H9 (cell line): ENCODE data around the gene VLDLR. TPM values are rescaled to one million over a fixed set of nuclear protein-coding genes. Genes with fewer than 3 reads are reported as not detected.

ENCODE experiments used
- DNase-seq: peaks from one replicate; pipeline ENCODE4 v3.0.0-alpha.2; 2017
- H2AFZ ChIP-seq: one replicate; pipeline ENCODE4 v1.6.1; 2013; ENCODE audit warnings: mild to moderate bottlenecking, low read length, control low read depth, moderate library complexity
- H2AK5ac ChIP-seq: 2 replicates; pipeline ENCODE4 v1.6.1; 2013; ENCODE audit warnings: low read length, control low read depth, mixed read lengths; ENCODE audit not compliant: insufficient read length
- H2BK120ac ChIP-seq: one replicate; pipeline ENCODE4 v1.6.1; 2013; ENCODE audit warnings: low read depth, mild to moderate bottlenecking, low read length, control low read depth, inconsistent platforms; ENCODE audit not compliant: poor library complexity, severe bottlenecking
- H2BK12ac ChIP-seq: 2 replicates; pipeline ENCODE4 v1.6.1; 2013; ENCODE audit warnings: low read length, control low read depth, mixed read lengths, low read depth; ENCODE audit not compliant: insufficient read length
- H2BK15ac ChIP-seq: 2 replicates; pipeline ENCODE4 v1.6.1; 2013; ENCODE audit warnings: low read depth, low read length, control low read depth
- H2BK20ac ChIP-seq: one replicate; pipeline ENCODE4 v1.6.1; 2013; ENCODE audit warnings: low read depth, mild to moderate bottlenecking, low read length, control low read depth, inconsistent platforms; ENCODE audit not compliant: poor library complexity, severe bottlenecking
- H2BK5ac ChIP-seq: 2 replicates; pipeline ENCODE4 v1.6.1; 2013; ENCODE audit warnings: low read length, control low read depth, mixed read lengths; ENCODE audit not compliant: insufficient read length
- H3K14ac ChIP-seq: 2 replicates; pipeline ENCODE4 v1.6.1; 2013; ENCODE audit warnings: low read length, control low read depth; ENCODE audit not compliant: insufficient read depth
- H3K18ac ChIP-seq: 2 replicates; pipeline ENCODE4 v1.6.1; 2013; ENCODE audit warnings: low read depth, mild to moderate bottlenecking, mixed read lengths, low read length, control low read depth; ENCODE audit not compliant: insufficient read length
- H3K23ac ChIP-seq: 2 replicates; pipeline ENCODE4 v1.6.1; 2013; ENCODE audit warnings: low read length, control low read depth, mixed read lengths, low read depth; ENCODE audit not compliant: insufficient read length
- H3K23me2 ChIP-seq: 2 replicates; pipeline ENCODE4 v1.6.1; 2013; ENCODE audit warnings: low read depth, mild to moderate bottlenecking, mixed read lengths, low read length, control low read depth; ENCODE audit not compliant: insufficient read length, poor library complexity, severe bottlenecking
- H3K27ac ChIP-seq: 2 replicates; pipeline ENCODE4 v1.5.1; 2013; ENCODE audit warnings: low read length, control low read depth, mixed read lengths, low read depth; ENCODE audit not compliant: insufficient read length
- H3K27me3 ChIP-seq: 2 replicates; pipeline ENCODE4 v1.6.1; 2013; ENCODE audit warnings: low read length, control low read depth, inconsistent platforms; ENCODE audit not compliant: insufficient read depth
- H3K4ac ChIP-seq: 2 replicates; pipeline ENCODE4 v1.6.1; 2013; ENCODE audit warnings: low read depth, mild to moderate bottlenecking, control low read depth, inconsistent platforms, low read length, moderate library complexity
- H3K4me1 ChIP-seq: 2 replicates; pipeline ENCODE4 v1.6.1; 2013; ENCODE audit warnings: low read length, control low read depth, inconsistent platforms; ENCODE audit not compliant: insufficient read depth
- H3K4me2 ChIP-seq: 2 replicates; pipeline ENCODE4 v1.6.1; 2013; ENCODE audit warnings: low read length, control low read depth, mixed read lengths; ENCODE audit not compliant: insufficient read length, insufficient read depth
- H3K56ac ChIP-seq: 2 replicates; pipeline ENCODE4 v1.6.1; 2013; ENCODE audit warnings: low read depth, mild to moderate bottlenecking, mixed read lengths, low read length, control low read depth; ENCODE audit not compliant: insufficient read length
- H3K79me1 ChIP-seq: 2 replicates; pipeline ENCODE4 v1.6.1; 2013; ENCODE audit warnings: low read depth, mild to moderate bottlenecking, moderate library complexity, low read length, control low read depth, inconsistent platforms; ENCODE audit not compliant: insufficient read depth, poor library complexity, severe bottlenecking
- H3K79me2 ChIP-seq: 2 replicates; pipeline ENCODE4 v1.6.1; 2013; ENCODE audit warnings: low read length, control low read depth, inconsistent platforms; ENCODE audit not compliant: insufficient read depth
- H3K9ac ChIP-seq: 2 replicates; pipeline ENCODE4 v1.6.1; 2013; ENCODE audit warnings: low read length, control low read depth, mixed read lengths; ENCODE audit not compliant: insufficient read length; ENCODE audit errors: extremely low read depth
- H3K9me3 ChIP-seq: one replicate; pipeline ENCODE4 v1.6.1; 2013; ENCODE audit warnings: low read depth, low read length, inconsistent platforms; ENCODE audit not compliant: control insufficient read depth
- H3T11ph ChIP-seq: one replicate; pipeline ENCODE4 v1.6.1; 2013; ENCODE audit warnings: mild to moderate bottlenecking, low read length, control low read depth, inconsistent platforms
- H4K20me1 ChIP-seq: one replicate; pipeline ENCODE4 v1.6.1; 2013; ENCODE audit not compliant: control insufficient read depth, insufficient read length, insufficient read depth
- H4K5ac ChIP-seq: 2 replicates; pipeline ENCODE4 v1.6.1; 2013; ENCODE audit warnings: low read depth, mild to moderate bottlenecking, mixed read lengths, low read length, control low read depth; ENCODE audit not compliant: insufficient read length
- H4K8ac ChIP-seq: replicated peaks from 2 replicates; pipeline ENCODE4 v1.6.1; 2013; ENCODE audit warnings: low read length, control low read depth, mixed read lengths, low read depth; ENCODE audit not compliant: insufficient read length
- H4K91ac ChIP-seq: 2 replicates; pipeline ENCODE4 v1.6.1; 2013; ENCODE audit warnings: low read depth, mild to moderate bottlenecking, moderate library complexity, mixed read lengths, low read length, control low read depth; ENCODE audit not compliant: insufficient read length
- H3K27ac Mint-ChIP-seq, 3 experiments: 2 replicates in 2 of 3; 3 replicates in 1 of 3; pipeline ENCODE4 v1.8.0; 2020 to 2021; ENCODE audit warnings: mixed read lengths in 3 of 3, mild to moderate bottlenecking in 1 of 3, moderate library complexity in 1 of 3
- H3K27me3 Mint-ChIP-seq: 2 replicates; pipeline ENCODE4 v1.8.0; 2021; ENCODE audit warnings: low read depth, mild to moderate bottlenecking, moderate library complexity, mixed read lengths
- H3K36me3 Mint-ChIP-seq, 3 experiments: 2 replicates in 2 of 3; 3 replicates in 1 of 3; pipeline ENCODE4 v1.8.0; 2020 to 2021; ENCODE audit warnings: low read depth in 3 of 3, mixed read lengths in 3 of 3; ENCODE audit not compliant: insufficient read depth in 1 of 3
- H3K4me1 Mint-ChIP-seq, 2 experiments: 2 replicates each; pipeline ENCODE4 v1.8.0; 2020; ENCODE audit warnings: mixed read lengths in 2 of 2
- H3K4me3 Mint-ChIP-seq, 2 experiments: 2 replicates in 1 of 2; 3 replicates in 1 of 2; pipeline ENCODE4 v1.8.0; 2020 to 2021; ENCODE audit warnings: mild to moderate bottlenecking in 2 of 2, mixed read lengths in 2 of 2, moderate library complexity in 1 of 2
- H3K9me3 Mint-ChIP-seq, 2 experiments: 2 replicates in 1 of 2; 3 replicates in 1 of 2; pipeline ENCODE4 v1.8.0; 2020; ENCODE audit warnings: mild to moderate bottlenecking in 2 of 2, mixed read lengths in 2 of 2, moderate library complexity in 1 of 2
- WGBS: extraction: QIAGEN DNeasy Blood & Tissue Kit; methylation state at CpG from one replicate; pipeline ENCODE4 v1.1.7; 2013; ENCODE audit warnings: missing lambda C conversion rate, low lambda C conversion rate, mixed read lengths; ENCODE audit not compliant: insufficient read length; ENCODE audit errors: extremely low coverage; 5-methylcytosine and 5-hydroxymethylcytosine counted together
- total RNA-seq: library from RNA; stranded (reverse); gene quantifications from 2 replicates; pipeline ENCODE4 v1.2.1, GENCODE V29; 2021
- TF ChIP-seq, protein P1 (sequence below): fragments of 200-600 bp; sonication (generic); conservative IDR thresholded peaks from 3 replicates; pipeline ENCODE4 v1.8.0; 2021; ENCODE audit warnings: antibody characterized with exemption, mild to moderate bottlenecking

VLDLR gene
- total RNA-seq, 1 experiment from 2014 or later = 19.1 TPM

DNA sequence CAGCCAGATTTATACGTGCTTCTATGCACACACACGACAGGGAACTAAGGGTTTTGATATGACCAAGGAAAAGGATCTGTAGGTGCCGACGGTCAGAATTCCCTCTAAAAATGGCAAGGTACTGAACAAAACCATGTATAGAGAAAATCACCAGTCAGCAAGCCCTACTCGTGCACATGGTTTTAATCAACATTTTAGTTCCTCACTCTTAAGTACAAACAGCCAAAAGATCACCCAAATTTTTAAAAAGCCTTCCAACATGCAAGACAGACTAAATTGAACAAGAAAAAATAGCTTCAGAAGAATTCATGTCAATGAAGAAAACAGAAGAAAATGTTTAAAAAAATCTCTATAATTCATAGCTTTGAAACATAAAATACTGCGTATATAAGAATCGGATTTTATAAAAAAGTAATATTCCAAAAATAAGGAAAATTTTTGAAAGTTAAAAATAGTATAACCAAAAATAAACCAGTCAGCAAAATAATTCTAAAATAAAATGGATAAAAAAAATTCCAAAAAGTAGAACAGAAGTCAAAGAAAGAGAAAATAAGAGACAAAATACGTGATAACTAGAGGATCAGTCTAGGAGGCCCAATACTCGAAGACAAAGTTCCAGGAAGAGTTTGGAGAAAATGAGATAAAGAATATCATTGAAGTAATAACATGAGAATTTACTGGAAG, 52.7 kb downstream of the VLDLR start:
- no peak overlapping the region for H3K27ac ChIP-seq
- Mint-ChIP-seq H3K27me3 (no peaks in the 10 kb centered on the region; the same call in 1 of the 2 replicates), H3K27ac (no peak overlapping the region), H3K4me3 (no peak overlapping the region), H3K4me1 (peaks cover 8 to 12% of the 10 kb centered on the region in 2 experiments), H3K9me3 (no peaks in the 10 kb centered on the region), H3K36me3 (no peaks in the 10 kb centered on the region)
- no peak overlapping the region for H2BK5ac ChIP-seq
- H2BK12ac ChIP-seq = no peak overlapping the region
- H3K9ac ChIP-seq = no peak overlapping the region
- no peaks in the 10 kb centered on the region for H3K79me1 ChIP-seq
- no peaks in the 10 kb centered on the region for H3K79me2 ChIP-seq
- no peak overlapping the region for H3K4ac ChIP-seq
- no peak overlapping the region for H2BK20ac ChIP-seq
- no peaks in the 10 kb centered on the region for H3K9me3 ChIP-seq
- H3K18ac ChIP-seq = no peak overlapping the region
- H3K4me1 ChIP-seq = peaks cover 4% of the 10 kb centered on the region; the same call in 1 of the 2 replicates
- TF ChIP-seq, protein P1, sequence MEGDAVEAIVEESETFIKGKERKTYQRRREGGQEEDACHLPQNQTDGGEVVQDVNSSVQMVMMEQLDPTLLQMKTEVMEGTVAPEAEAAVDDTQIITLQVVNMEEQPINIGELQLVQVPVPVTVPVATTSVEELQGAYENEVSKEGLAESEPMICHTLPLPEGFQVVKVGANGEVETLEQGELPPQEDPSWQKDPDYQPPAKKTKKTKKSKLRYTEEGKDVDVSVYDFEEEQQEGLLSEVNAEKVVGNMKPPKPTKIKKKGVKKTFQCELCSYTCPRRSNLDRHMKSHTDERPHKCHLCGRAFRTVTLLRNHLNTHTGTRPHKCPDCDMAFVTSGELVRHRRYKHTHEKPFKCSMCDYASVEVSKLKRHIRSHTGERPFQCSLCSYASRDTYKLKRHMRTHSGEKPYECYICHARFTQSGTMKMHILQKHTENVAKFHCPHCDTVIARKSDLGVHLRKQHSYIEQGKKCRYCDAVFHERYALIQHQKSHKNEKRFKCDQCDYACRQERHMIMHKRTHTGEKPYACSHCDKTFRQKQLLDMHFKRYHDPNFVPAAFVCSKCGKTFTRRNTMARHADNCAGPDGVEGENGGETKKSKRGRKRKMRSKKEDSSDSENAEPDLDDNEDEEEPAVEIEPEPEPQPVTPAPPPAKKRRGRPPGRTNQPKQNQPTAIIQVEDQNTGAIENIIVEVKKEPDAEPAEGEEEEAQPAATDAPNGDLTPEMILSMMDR = no peak
- no peak overlapping the region for H3K56ac ChIP-seq
- no peak overlapping the region for H4K8ac ChIP-seq
- H2BK120ac ChIP-seq = no peak overlapping the region
- H4K5ac ChIP-seq = no peak overlapping the region
- no peak overlapping the region for H3T11ph ChIP-seq
- no peak overlapping the region for H4K91ac ChIP-seq
- no peak overlapping the region for H2AFZ ChIP-seq
- no CpG with 5 or more reads among the region's 9 CpGs for WGBS
- no peaks in the 10 kb centered on the region for H3K23me2 ChIP-seq
- no peak overlapping the region for H2AK5ac ChIP-seq
- no peaks in the 10 kb centered on the region for H4K20me1 ChIP-seq
- H3K14ac ChIP-seq = no peak overlapping the region
- no peak overlapping the region for H2BK15ac ChIP-seq
- DNase-seq = no peak
- no peaks in the 10 kb centered on the region for H3K27me3 ChIP-seq
- H3K23ac ChIP-seq = no peak overlapping the region
- no peak overlapping the region for H3K4me2 ChIP-seq
